MM.1S (cell line): ENCODE results near the gene SCYGR4.

Source experiments
- DNase-seq: peaks from one replicate; pipeline ENCODE4 v3.0.0-alpha.2; 2015
- H2AFZ ChIP-seq: fragments of 300-600 bp; sonication (generic); 2 replicates; pipeline ENCODE4 v1.6.0; 2016; ENCODE audit warnings: antibody characterized with exemption, low read length
- H3F3A ChIP-seq: fragments of 300-600 bp; sonication (generic); 2 replicates; pipeline ENCODE4 v1.6.1; 2016; ENCODE audit warnings: mild to moderate bottlenecking, antibody characterized with exemption, low read length, moderate library complexity, mixed read lengths; ENCODE audit not compliant: insufficient read depth
- H3K27ac ChIP-seq: fragments of 300-600 bp; sonication (generic); 2 replicates; pipeline ENCODE4 v1.5.1; 2016; ENCODE audit warnings: mild to moderate bottlenecking, low read length
- H3K27me3 ChIP-seq: fragments of 300-600 bp; sonication (generic); replicated peaks from 2 replicates; pipeline ENCODE4 v1.6.0; 2016; ENCODE audit warnings: low read length; ENCODE audit not compliant: insufficient read depth
- H3K36me3 ChIP-seq: fragments of 300-600 bp; sonication (generic); replicated peaks from 2 replicates; pipeline ENCODE4 v1.6.1; 2016; ENCODE audit warnings: mild to moderate bottlenecking, low read length, mixed read lengths; ENCODE audit not compliant: insufficient read depth
- H3K4me1 ChIP-seq: fragments of 300-600 bp; sonication (generic); 2 replicates; pipeline ENCODE4 v1.6.1; 2016; ENCODE audit warnings: low read length, mixed read lengths
- H3K4me2 ChIP-seq: fragments of 300-600 bp; sonication (generic); 2 replicates; pipeline ENCODE4 v1.6.0; 2016; ENCODE audit warnings: low read depth, low read length
- H3K4me3 ChIP-seq: fragments of 300-600 bp; sonication (generic); 2 replicates; pipeline ENCODE4 v1.5.1; 2016; ENCODE audit warnings: low read length, mixed read lengths
- H3K79me2 ChIP-seq: fragments of 300-600 bp; sonication (generic); 2 replicates; pipeline ENCODE4 v1.6.1; 2016; ENCODE audit warnings: mixed run types, low read length, mixed read lengths
- H3K9ac ChIP-seq: fragments of 300-600 bp; sonication (generic); 2 replicates; pipeline ENCODE4 v1.6.1; 2016; ENCODE audit warnings: low read length, mixed read lengths
- H3K9me2 ChIP-seq: fragments of 300-600 bp; sonication (generic); replicated peaks from 2 replicates; pipeline ENCODE4 v1.6.1; 2016; ENCODE audit warnings: mild to moderate bottlenecking, low read length, mixed read lengths; ENCODE audit not compliant: insufficient read depth
- H3K9me3 ChIP-seq: fragments of 300-600 bp; sonication (generic); replicated peaks from 2 replicates; pipeline ENCODE4 v1.6.1; 2016; ENCODE audit warnings: mild to moderate bottlenecking, low read length, mixed read lengths; ENCODE audit not compliant: insufficient read depth
- H4K20me1 ChIP-seq: fragments of 300-600 bp; sonication (generic); 2 replicates; pipeline ENCODE4 v1.6.1; 2016; ENCODE audit warnings: mild to moderate bottlenecking, low read length, moderate library complexity, mixed read lengths; ENCODE audit not compliant: insufficient read depth
- CTCF ChIP-seq: fragments of 300-600 bp; sonication (generic); IDR thresholded peaks from 2 replicates; pipeline ENCODE4 v1.5.1; 2016; ENCODE audit warnings: antibody characterized with exemption, low read length, mixed read lengths
- EZH2 ChIP-seq: fragments of 300-600 bp; sonication (generic); optimal IDR thresholded peaks from 2 replicates; pipeline ENCODE3; 2017; ENCODE audit warnings: low read depth, mild to moderate bottlenecking, antibody characterized with exemption, low read length, mixed read lengths
- EZH2phosphoT487 ChIP-seq: fragments of 300-600 bp; sonication (generic); IDR thresholded peaks from 2 replicates; pipeline ENCODE4 v1.6.1; 2018; ENCODE audit warnings: antibody characterized with exemption, low read length

SCYGR4 gene

DNA sequence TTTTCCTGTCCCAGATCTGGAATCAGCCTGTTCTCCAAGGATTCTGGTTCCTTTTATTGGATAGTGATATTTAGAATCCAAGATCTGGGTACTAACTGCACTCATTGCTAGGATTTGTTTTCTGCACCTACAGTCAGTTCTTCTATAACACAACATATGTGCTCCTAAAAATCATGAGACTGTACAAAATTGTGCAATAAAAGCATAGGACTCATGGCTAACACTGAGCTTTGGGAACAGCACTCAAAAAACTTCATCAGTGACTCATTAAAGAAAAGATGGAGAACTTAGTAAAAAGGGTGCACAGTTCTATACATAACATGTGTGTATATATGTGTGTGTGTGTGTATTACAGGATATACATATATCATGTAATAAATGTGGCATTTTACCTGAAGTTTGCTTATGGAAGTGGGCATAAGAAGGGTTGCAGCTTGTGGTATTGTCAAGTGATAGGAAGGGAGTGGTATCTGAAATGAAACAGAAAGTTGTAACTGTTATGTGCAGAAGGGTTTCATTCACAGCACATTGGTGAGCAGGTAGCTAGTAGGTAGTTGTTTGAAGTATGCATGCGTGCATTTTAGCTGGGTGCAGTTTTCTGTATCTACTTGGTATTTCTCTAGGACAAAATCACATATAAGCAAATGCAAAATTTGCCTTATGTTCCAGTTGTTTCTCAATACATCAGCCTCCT, 24.5 kb upstream of the SCYGR4 start:
- no peak for TF ChIP-seq EZH2
- no peak for TF ChIP-seq EZH2phosphoT487
- no peak for TF ChIP-seq CTCF
- Histone ChIP-seq H4K20me1 (no peaks in the 10 kb centered on the region), H3K4me3 (no peak overlapping the region), H2AFZ (no peak overlapping the region), H3K27ac (no peak overlapping the region), H3K9me2 (no peaks in the 10 kb centered on the region), H3K36me3 (no peaks in the 10 kb centered on the region), H3K4me1 (peaks cover 10% of the 10 kb centered on the region), H3K27me3 (no peaks in the 10 kb centered on the region), H3K9ac (no peak overlapping the region), H3K4me2 (peak overlapping the region; percentile 29), H3F3A (no peaks in the 10 kb centered on the region), H3K9me3 (no peaks in the 10 kb centered on the region), H3K79me2 (no peaks in the 10 kb centered on the region)
- DNase-seq: peak; percentile 73

DNA sequence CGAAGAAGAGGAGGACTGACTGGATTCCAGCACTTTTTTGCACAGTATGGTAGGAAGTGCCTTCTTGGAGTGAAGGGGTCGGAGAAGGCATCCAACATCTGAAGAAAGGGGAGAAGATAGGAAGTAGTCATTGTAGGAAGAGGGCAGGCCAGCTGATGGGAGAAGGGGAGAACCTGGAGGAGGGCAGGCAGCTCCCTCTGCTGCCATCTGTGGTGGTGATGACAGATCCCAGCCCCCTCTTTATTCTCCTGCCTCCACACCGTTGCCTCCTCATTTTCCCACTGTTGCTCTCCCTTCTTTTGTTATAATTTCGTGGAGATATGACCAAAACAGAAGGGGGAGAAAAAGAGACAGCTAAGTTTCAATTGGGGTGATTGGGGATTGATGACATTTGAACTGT, 21.5 kb upstream of the SCYGR4 start:
- Histone ChIP-seq H3K79me2 (no peaks in the 10 kb centered on the region), H3K4me3 (no peak overlapping the region), H3K27ac (no peak overlapping the region), H4K20me1 (no peaks in the 10 kb centered on the region), H3K4me2 (no peak overlapping the region), H3K4me1 (peaks cover 10% of the 10 kb centered on the region), H3K9ac (no peak overlapping the region), H3K9me2 (no peaks in the 10 kb centered on the region), H3K9me3 (no peaks in the 10 kb centered on the region), H3K27me3 (no peaks in the 10 kb centered on the region), H2AFZ (no peak overlapping the region), H3F3A (no peaks in the 10 kb centered on the region), H3K36me3 (no peaks in the 10 kb centered on the region)
- TF ChIP-seq EZH2phosphoT487 (no peak), CTCF (no peak), EZH2 (no peak)
- no peak for DNase-seq

DNA sequence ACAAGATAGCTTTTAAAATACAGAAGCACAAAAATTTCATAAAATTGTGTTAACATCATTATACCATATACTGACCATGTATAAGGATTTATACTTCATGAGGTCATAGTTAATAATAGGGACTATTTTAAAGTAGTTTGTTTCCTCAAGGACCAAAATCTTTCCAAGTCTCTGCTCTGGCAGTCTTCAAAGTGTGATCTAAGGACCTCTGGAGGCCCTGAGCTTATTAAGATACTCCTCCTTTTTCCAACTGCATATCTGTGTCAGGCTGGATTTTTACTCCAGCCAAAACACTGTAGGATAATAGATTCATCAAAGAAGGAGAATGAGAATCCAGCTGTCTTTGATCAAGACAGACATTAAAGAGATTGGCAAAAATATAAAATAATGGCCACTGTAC, 20.3 kb upstream of the SCYGR4 start:
- H3K4me1 ChIP-seq: peaks cover 10% of the 10 kb centered on the region
- H3K9me2 ChIP-seq: no peaks in the 10 kb centered on the region
- no peaks in the 10 kb centered on the region for H3K79me2 ChIP-seq
- H2AFZ ChIP-seq: no peak overlapping the region
- TF ChIP-seq EZH2: no peak
- TF ChIP-seq CTCF: no peak
- TF ChIP-seq EZH2phosphoT487: no peak
- no peak overlapping the region for H3K4me3 ChIP-seq
- H4K20me1 ChIP-seq: no peaks in the 10 kb centered on the region
- DNase-seq: no peak
- H3K9ac ChIP-seq: no peak overlapping the region
- no peaks in the 10 kb centered on the region for H3K9me3 ChIP-seq
- no peak overlapping the region for H3K27ac ChIP-seq
- no peak overlapping the region for H3K4me2 ChIP-seq
- no peaks in the 10 kb centered on the region for H3F3A ChIP-seq
- H3K27me3 ChIP-seq: no peaks in the 10 kb centered on the region
- H3K36me3 ChIP-seq: no peaks in the 10 kb centered on the region
